GM18867 (cell line): ENCODE measurements around the gene DOC2B.
"Not testable (repeated sequence)": the region's sequence is repeated elsewhere in the genome, so short reads cannot be mapped to it uniquely, and the experiment has no call there.

ENCODE experiments used
- ATAC-seq: cut with Tn5 transposase; IDR thresholded peaks from one replicate; pipeline ENCODE4 v1.9.1; 2021; ENCODE audit warnings: mild to moderate bottlenecking, moderate library complexity; ENCODE audit not compliant: unreplicated experiment

Gene DOC2B

GRCh38 chr17:146983-147761, 34.3 kb downstream of the DOC2B start:
- no peak for ATAC-seq

GRCh38 chr17:146546-146945, 34.9 kb downstream of the DOC2B start:
- ATAC-seq = no peak

- no peak for ATAC-seq
Measured at GRCh38 chr17:145671-146541, 35.5 kb downstream of the DOC2B start.

- no peak for ATAC-seq
Measured at GRCh38 chr17:144936-145670, 36.3 kb downstream of the DOC2B start.

GRCh38 chr17:143785-144281, 37.6 kb downstream of the DOC2B start:
- peak; percentile 76 for ATAC-seq

GRCh38 chr17:142876-143784, 38.3 kb downstream of the DOC2B start:
- ATAC-seq = no peak

GRCh38 chr17:142102-142661, 39.3 kb downstream of the DOC2B start:
- ATAC-seq = no peak

- not testable (repeated sequence) for ATAC-seq
Measured at GRCh38 chr17:139401-140205, 41.8 kb downstream of the DOC2B start.

GRCh38 chr17:137166-137807, 44.2 kb downstream of the DOC2B start, which contains the start of gene SCGB1C2:
Gene SCGB1C2 (plus strand): TSS chr17:137569. CDS start chr17:137591, 22 bp downstream.
- not testable (repeated sequence) for ATAC-seq

- not testable (repeated sequence) for ATAC-seq
Measured at GRCh38 chr17:136531-136930, 44.9 kb downstream of the DOC2B start.

GRCh38 chr17:135895-136294, 45.6 kb downstream of the DOC2B start:
- not testable (repeated sequence) for ATAC-seq

- ATAC-seq = not testable (repeated sequence)
Measured at GRCh38 chr17:135022-135421, 46.4 kb downstream of the DOC2B start.

GRCh38 chr17:134332-134785, 47.1 kb downstream of the DOC2B start:
- ATAC-seq = peak; percentile 90

- peak; percentile 49 for ATAC-seq
Measured at GRCh38 chr17:133932-134331, 47.5 kb downstream of the DOC2B start.

GRCh38 chr17:118339-118917, 63.0 kb downstream of the DOC2B start:
- not testable (repeated sequence) for ATAC-seq

- ATAC-seq = not testable (repeated sequence)
Measured at GRCh38 chr17:113111-113510, 68.3 kb downstream of the DOC2B start.
